Lower lobe of right lung (tissue), 2 donors: ENCODE data around the gene FSTL4. TPM values are rescaled to one million over a fixed set of nuclear protein-coding genes. Genes with fewer than 3 reads are reported as not detected.

ENCODE experiments used
- ATAC-seq, 2 donors: fragments of 200-7000 bp; cut with Tn5 transposase; one replicate each; pipeline ENCODE4 v1.9.1; 2020 to 2022; ENCODE audit warnings: mild to moderate bottlenecking in 2 of 2, moderate library complexity in 2 of 2
- DNase-seq: peaks from one replicate; pipeline ENCODE4 v3.0.0-alpha.2; 2020
- H3K27ac ChIP-seq: fragments of 200-600 bp; one replicate; pipeline ENCODE4 v1.8.0; 2022
- H3K27me3 ChIP-seq: fragments of 200-600 bp; one replicate; pipeline ENCODE4 v1.8.0; 2022; ENCODE audit warnings: low read depth
- H3K36me3 ChIP-seq: fragments of 200-600 bp; one replicate; pipeline ENCODE4 v1.8.0; 2022; ENCODE audit warnings: mild to moderate bottlenecking
- H3K4me1 ChIP-seq: fragments of 200-600 bp; one replicate; pipeline ENCODE4 v1.8.0; 2022
- H3K4me3 ChIP-seq: fragments of 200-600 bp; one replicate; pipeline ENCODE4 v1.8.0; 2022; ENCODE audit warnings: mild to moderate bottlenecking
- H3K9me3 ChIP-seq: fragments of 200-600 bp; one replicate; pipeline ENCODE4 v1.8.0; 2022
- intact Hi-C: fragments of 100-400 bp; cut with DNase I; formaldehyde crosslinking; loops from one replicate; pipeline ENCODE4 v1.11.0; 2022
- total RNA-seq: library from RNA; stranded (reverse); fragmentation: NEBNext Ultra II Directional; extraction: Animal tissue kit (Norgen Biotek cat#: 25700); gene quantifications from one replicate; pipeline ENCODE4 v1.2.1, GENCODE V29; 2021
- TF ChIP-seq, protein P1 (sequence below): fragments of 200-600 bp; IDR thresholded peaks from one replicate; pipeline ENCODE4 v1.8.0; 2022; ENCODE audit warnings: antibody characterized with exemption, mild to moderate bottlenecking
- donor health status: DM: no; HTN: yes; CAD: no; lungs with severe emphysema.

Gene FSTL4
- total RNA-seq, 1 donor from 2014 or later: 1.9 TPM

DNA sequence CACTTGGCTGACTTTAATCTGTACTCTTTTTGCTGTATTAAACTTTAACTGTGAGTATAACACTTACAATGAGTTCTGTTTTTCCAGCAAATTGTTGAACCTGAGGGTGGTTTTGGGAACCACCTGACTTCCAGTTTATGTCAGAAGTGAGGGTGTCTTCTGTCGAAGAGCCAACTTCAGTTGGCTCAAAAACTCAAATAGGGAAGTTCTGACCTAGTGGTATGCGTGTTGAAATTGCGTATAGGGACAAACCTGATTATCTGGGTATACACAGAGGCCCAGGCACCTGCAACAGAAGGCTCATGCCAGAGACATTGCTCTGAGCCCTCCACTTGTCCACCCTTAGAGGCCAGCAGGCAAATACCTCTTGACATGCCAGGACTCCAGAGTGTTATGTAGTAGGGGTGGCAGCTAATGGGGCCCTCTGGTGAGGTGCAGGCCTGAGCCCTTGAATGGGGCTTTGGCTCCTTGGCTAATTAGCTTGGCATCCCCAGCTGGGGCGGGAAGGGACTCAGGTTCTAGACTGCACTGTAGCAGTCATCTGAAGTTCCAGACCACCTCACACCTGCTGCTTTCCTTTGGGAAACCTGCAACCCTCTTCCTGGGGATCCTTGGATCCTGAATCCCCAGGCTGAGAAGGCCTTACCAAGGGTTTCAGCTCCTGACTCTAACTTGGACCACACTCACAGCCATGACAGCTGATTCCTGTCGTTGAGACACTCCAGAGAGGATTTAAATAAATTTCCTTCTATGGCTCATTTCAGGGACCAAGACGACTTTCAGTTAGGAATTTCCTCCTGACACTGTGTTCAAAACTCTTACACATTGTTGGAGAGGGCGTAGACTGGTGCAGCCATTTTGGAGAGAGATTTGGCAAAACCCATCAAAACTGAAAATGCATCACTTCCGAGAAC, 370.9 kb downstream of the FSTL4 start:
- TF ChIP-seq, protein P1, sequence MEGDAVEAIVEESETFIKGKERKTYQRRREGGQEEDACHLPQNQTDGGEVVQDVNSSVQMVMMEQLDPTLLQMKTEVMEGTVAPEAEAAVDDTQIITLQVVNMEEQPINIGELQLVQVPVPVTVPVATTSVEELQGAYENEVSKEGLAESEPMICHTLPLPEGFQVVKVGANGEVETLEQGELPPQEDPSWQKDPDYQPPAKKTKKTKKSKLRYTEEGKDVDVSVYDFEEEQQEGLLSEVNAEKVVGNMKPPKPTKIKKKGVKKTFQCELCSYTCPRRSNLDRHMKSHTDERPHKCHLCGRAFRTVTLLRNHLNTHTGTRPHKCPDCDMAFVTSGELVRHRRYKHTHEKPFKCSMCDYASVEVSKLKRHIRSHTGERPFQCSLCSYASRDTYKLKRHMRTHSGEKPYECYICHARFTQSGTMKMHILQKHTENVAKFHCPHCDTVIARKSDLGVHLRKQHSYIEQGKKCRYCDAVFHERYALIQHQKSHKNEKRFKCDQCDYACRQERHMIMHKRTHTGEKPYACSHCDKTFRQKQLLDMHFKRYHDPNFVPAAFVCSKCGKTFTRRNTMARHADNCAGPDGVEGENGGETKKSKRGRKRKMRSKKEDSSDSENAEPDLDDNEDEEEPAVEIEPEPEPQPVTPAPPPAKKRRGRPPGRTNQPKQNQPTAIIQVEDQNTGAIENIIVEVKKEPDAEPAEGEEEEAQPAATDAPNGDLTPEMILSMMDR: no peak
- no peak overlapping the region for H3K4me3 ChIP-seq
- no peaks in the 10 kb centered on the region for H3K36me3 ChIP-seq
- H3K27me3 ChIP-seq: no peaks in the 10 kb centered on the region
- DNase-seq (no peak), ATAC-seq (peak; percentile 84 to 86)
- no peak overlapping the region for H3K27ac ChIP-seq
- H3K9me3 ChIP-seq: no peaks in the 10 kb centered on the region
- intact Hi-C loops: no loop called here
- H3K4me1 ChIP-seq: peaks cover 10% of the 10 kb centered on the region

DNA sequence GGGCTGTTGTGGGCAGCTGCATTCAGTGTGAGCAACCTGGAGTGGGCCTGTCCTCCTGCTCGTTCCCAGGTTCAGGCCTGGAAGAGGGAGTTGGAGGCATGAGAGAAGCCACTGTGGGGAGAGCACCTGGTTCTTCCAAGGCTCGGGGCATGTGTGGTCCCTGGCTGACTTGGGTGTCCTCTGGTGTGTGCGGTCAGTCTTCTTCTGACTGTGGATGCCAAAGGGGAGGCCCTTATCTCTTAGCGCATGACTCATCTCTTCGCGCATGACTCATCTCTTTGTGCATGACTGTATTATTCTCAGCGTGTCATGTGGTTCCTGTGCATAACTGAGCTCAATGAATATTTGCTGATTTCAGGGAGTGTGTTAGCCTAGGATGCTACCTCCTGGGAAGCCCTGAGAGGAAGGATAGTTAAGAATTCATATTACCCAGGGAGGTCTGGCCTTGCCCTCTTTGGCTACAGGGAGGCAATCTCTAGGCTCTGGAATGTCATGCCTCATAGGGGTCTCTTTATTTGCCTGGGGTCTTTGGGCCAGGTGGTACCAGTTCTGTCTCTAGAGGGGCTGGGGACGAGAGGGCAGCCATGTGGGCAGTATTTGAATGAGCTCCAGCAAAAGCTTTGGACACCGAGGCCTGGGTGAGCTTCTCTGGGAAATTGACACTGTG, 371.8 kb downstream of the FSTL4 start:
- DNase-seq (no peak), ATAC-seq (peak; percentile 33 to 56)
- Histone ChIP-seq H3K36me3 (no peaks in the 10 kb centered on the region), H3K9me3 (no peaks in the 10 kb centered on the region), H3K4me1 (peaks cover 10% of the 10 kb centered on the region), H3K27ac (no peak overlapping the region), H3K4me3 (no peak overlapping the region), H3K27me3 (no peaks in the 10 kb centered on the region)
- intact Hi-C loops: no loop called here
- TF ChIP-seq, protein P1: no peak

DNA sequence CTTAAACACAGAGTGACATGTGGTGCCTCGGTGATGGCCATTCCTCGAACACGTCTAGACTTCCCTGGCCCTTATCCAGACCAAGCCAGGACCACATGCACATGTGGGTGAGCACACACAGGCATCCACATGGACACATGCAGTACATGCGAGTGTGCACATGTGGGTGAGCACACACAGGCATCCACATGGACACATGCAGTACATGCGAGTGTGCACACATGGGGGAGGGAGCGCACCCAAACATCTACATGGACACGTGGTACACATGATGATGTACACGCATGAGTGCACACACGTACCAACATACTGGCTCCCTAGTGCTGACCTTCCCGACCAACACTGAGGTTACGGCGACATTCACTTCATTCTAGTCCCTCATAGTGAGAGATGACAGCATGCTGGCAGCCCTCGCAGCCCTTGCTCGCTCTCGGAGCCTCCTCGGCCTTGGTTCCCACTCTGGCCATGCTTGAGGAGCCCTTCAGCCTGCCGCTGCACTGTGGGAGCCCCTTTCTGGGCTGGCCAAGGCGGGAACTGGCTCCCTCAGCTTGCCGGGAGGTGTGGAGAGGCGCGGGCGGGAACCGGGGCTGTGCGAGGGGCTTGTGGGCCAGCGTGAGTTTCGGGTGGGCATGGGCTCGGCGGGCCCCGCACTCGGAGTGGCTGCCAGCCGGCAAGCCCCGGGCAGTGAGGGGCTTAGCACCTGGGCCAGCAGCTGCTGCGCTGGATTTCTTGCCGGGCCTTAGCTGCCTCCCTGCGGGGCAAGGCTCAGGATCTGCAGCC, 373.7 kb downstream of the FSTL4 start:
- DNase-seq: no peak
- no peak overlapping the region for H3K27ac ChIP-seq
- no peak overlapping the region for H3K4me3 ChIP-seq
- intact Hi-C loops: no loop called here
- H3K27me3 ChIP-seq: no peaks in the 10 kb centered on the region
- TF ChIP-seq, protein P1: no peak
- no peak for ATAC-seq
- H3K36me3 ChIP-seq: no peaks in the 10 kb centered on the region
- H3K4me1 ChIP-seq: peaks cover 10% of the 10 kb centered on the region
- no peaks in the 10 kb centered on the region for H3K9me3 ChIP-seq

DNA sequence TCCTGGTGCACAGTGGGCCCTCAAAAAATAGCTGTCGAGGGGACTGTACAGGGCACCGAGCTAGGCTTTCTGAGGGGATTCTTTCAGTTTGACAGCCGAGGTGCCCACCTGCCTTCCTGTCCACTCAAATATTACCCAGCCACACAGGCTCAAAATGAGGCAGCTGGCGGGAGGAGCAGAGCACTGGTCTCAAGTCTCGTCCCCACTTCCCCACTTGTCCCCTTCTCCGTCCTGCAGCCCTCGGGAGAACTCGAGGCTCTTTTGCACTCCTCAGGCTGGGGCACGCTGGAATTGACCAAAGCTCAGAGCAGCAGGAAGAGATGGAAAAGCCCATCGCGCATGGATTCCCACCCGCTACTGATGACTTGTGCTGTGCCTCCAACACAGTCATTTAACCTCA, 375.4 kb downstream of the FSTL4 start:
- ATAC-seq (no peak), DNase-seq (no peak)
- H3K27me3 ChIP-seq: no peaks in the 10 kb centered on the region
- no peaks in the 10 kb centered on the region for H3K9me3 ChIP-seq
- TF ChIP-seq, protein P1: no peak
- H3K27ac ChIP-seq: no peak overlapping the region
- peaks cover 10% of the 10 kb centered on the region for H3K4me1 ChIP-seq
- no peak overlapping the region for H3K4me3 ChIP-seq
- H3K36me3 ChIP-seq: no peaks in the 10 kb centered on the region
- intact Hi-C loops: no loop called here

DNA sequence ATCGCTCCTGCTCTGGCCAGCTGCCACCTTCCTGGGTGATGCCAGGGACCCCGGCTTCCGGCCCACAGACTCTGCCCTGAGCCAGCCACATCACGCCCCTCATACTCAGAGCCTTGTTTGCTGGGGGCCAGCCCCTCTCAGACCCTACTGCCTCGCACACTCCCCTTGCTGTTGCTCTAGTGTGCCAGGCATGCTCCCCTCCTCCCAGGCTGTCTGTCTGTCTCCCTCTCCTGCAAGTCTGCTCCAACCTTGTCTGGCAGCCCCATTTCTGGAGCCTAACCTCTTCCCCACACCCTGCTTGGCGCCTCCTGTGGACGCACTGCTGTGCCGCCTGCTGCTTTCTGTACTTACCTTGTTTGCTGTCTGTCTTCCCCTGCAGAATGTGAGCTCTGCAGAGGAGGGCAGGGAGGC, 375.8 kb downstream of the FSTL4 start:
- no peak overlapping the region for H3K4me3 ChIP-seq
- H3K4me1 ChIP-seq: peaks cover 10% of the 10 kb centered on the region
- ATAC-seq (no peak), DNase-seq (no peak)
- no peak overlapping the region for H3K27ac ChIP-seq
- H3K36me3 ChIP-seq: no peaks in the 10 kb centered on the region
- intact Hi-C loops: no loop called here
- TF ChIP-seq, protein P1: no peak
- H3K27me3 ChIP-seq: no peaks in the 10 kb centered on the region
- no peaks in the 10 kb centered on the region for H3K9me3 ChIP-seq
